ENCODE measurements around the gene PTGDR. TPM values are rescaled to one million over a fixed set of nuclear protein-coding genes. Genes with fewer than 3 reads are reported as not detected.

PTGDR gene
- total and polyA plus RNA-seq, 2 of the 8 experiments (the other 6 are each of a cell fraction or from before 2014, with no cell fraction given), result 0.22 to 0.83 TPM

GRCh38 chr14:52277552-52277951 is 10.1 kb downstream of the PTGDR start:
- CTCF ChIA-PET (ENCODE audit: partially characterized antibody), result no interaction called here
- WGBS, 2 experiments (ENCODE audit: extremely low coverage in 1 of 2, insufficient coverage in 1 of 2, insufficient read length in 1 of 2, insufficient replicate concordance in 2 of 2, low coverage in 1 of 2, low lambda C conversion rate in 2 of 2, missing lambda C conversion rate in 1 of 2), result 96% methylated on average over 4 of the region's 4 CpGs; no CpG with 5 or more reads in 1 of the 2 experiments
- H3K4ac ChIP-seq (replicated peaks; ENCODE audit: insufficient read length, low read depth, low read length), result no peak overlapping the region

More at GRCh38 chr14:52277552-52277951, 10.1 kb downstream of the PTGDR start:
- TF ChIP-seq BRCA1 (IDR thresholded peaks at IDR 0.05; ENCODE audit: low read depth, low read length), result no peak
- no peak for TF ChIP-seq SP2 (IDR thresholded peaks at IDR 0.05; ENCODE audit: low read length)
- TF ChIP-seq POU5F1 (IDR thresholded peaks at IDR 0.05; ENCODE audit: low read depth, low read length), result no peak
- no peak for TF ChIP-seq SAP30 (IDR thresholded peaks at IDR 0.05; ENCODE audit: insufficient read depth, insufficient replicate concordance, low read length)
- no peak for TF ChIP-seq TBP (IDR thresholded peaks at IDR 0.05; ENCODE audit: low read depth, low read length)
- TF ChIP-seq CBX5 (IDR thresholded peaks at IDR 0.05; ENCODE audit: low read depth, low read length), result no peak
- no peak for TF ChIP-seq SP1 (IDR thresholded peaks at IDR 0.05; ENCODE audit: low read depth, low read length)
- TF ChIP-seq KDM1A (IDR thresholded peaks at IDR 0.05; ENCODE audit: borderline replicate concordance, low read length), result no peak
- no peak for TF ChIP-seq RFX5 (IDR thresholded peaks at IDR 0.05; ENCODE audit: borderline replicate concordance, low read depth, low read length)
- TF ChIP-seq CTCF (IDR thresholded peaks at IDR 0.05; ENCODE audit: control extremely low read depth in 1 of 3, insufficient read depth in 1 of 3, low read depth in 1 of 3, low read length in 3 of 3), result no peak
- TF ChIP-seq CREB1 (IDR thresholded peaks at IDR 0.05), result no peak
- TF ChIP-seq MAX (IDR thresholded peaks at IDR 0.05), result no peak
- no peak for TF ChIP-seq RXRA (IDR thresholded peaks at IDR 0.05; ENCODE audit: insufficient read depth, low read depth, low read length)
- peaks cover 0 to 4% (median 0%) of the 10 kb centered on the region in 4 experiments; a peak in 1 of 7 replicates for H3K4me1 ChIP-seq (replicated peaks in 1 of 4; ENCODE audit: control insufficient read depth in 3 of 4, insufficient read depth in 4 of 4, low read length in 3 of 4)
- no peaks in the 10 kb centered on the region for H3K79me1 ChIP-seq (ENCODE audit: low read depth, low read length)
- no peak overlapping the region for H2BK15ac ChIP-seq (ENCODE audit: low read length)
- no peaks in the 10 kb centered on the region for H4K20me1 ChIP-seq (replicated peaks in 1 of 2; ENCODE audit: control insufficient read depth in 1 of 2, insufficient read depth in 2 of 2, low read length in 2 of 2)
- H3K9me3 ChIP-seq (ENCODE audit: insufficient read depth in 2 of 2, low read depth in 1 of 2, low read length in 1 of 2), result no peaks in the 10 kb centered on the region
- no peak overlapping the region for H2BK120ac ChIP-seq (replicated peaks; ENCODE audit: low read depth, low read length)
- H4K91ac ChIP-seq (replicated peaks; ENCODE audit: insufficient read length, low read length), result no peak overlapping the region
- H2BK12ac ChIP-seq (ENCODE audit: low read depth, low read length), result no peak overlapping the region
- no peak overlapping the region; the same call in 1 of the 2 replicates for H2BK20ac ChIP-seq (ENCODE audit: low read length)
- FAIRE-seq (no peak), DNase-seq (ENCODE audit: low read depth in 1 of 2, low spot score in 2 of 2) (no peak)
- H3K4me3 ChIP-seq (ENCODE audit: extremely low read depth in 1 of 4, insufficient read depth in 2 of 4, low read depth in 3 of 4, low read length in 4 of 4), result no peak overlapping the region
- no peak overlapping the region for H3K4me2 ChIP-seq (ENCODE audit: insufficient read depth in 1 of 2, low read depth in 2 of 2, low read length in 2 of 2)
- no peak overlapping the region for H3K56ac ChIP-seq (replicated peaks; ENCODE audit: insufficient read length, low read depth, low read length)
- H2AFZ ChIP-seq (ENCODE audit: low read length), result no peak overlapping the region
- no peak overlapping the region for H4K8ac ChIP-seq (ENCODE audit: extremely low read depth, insufficient read depth, low read length)
- no peaks in the 10 kb centered on the region for H3K27me3 ChIP-seq (replicated peaks in 1 of 4; ENCODE audit: control insufficient read depth in 3 of 4, extremely low read depth in 1 of 4, insufficient read depth in 3 of 4, low read length in 3 of 4)
- H3K18ac ChIP-seq (ENCODE audit: extremely low read depth, low read length), result no peak overlapping the region
- H4K5ac ChIP-seq (ENCODE audit: insufficient read length, low read depth, low read length), result no peak overlapping the region
- no peaks in the 10 kb centered on the region for H3K79me2 ChIP-seq (ENCODE audit: control insufficient read depth in 1 of 2, insufficient read depth in 2 of 2, low read length in 2 of 2)
- H2AK5ac ChIP-seq (ENCODE audit: low read depth, low read length), result no peak overlapping the region
- H3K9ac ChIP-seq (replicated peaks in 1 of 4; ENCODE audit: extremely low read depth in 1 of 4, low read depth in 3 of 4, low read length in 3 of 4), result no peak overlapping the region
- POLR2A ChIA-PET (ENCODE audit: partially characterized antibody), result no interaction called here
- H3K23ac ChIP-seq (ENCODE audit: insufficient read length), result no peak overlapping the region
- H3K36me3 ChIP-seq (ENCODE audit: control insufficient read depth in 2 of 4, insufficient read depth in 4 of 4, low read length in 3 of 4), result no peaks in the 10 kb centered on the region
- no peak overlapping the region for H2BK5ac ChIP-seq (ENCODE audit: low read depth, low read length)
- H3K23me2 ChIP-seq (ENCODE audit: low read depth, low read length), result no peaks in the 10 kb centered on the region; the same call in 1 of the 2 replicates
- no peak overlapping the region for H3K27ac ChIP-seq (ENCODE audit: low read depth, low read length)
- no peak overlapping the region for H3K14ac ChIP-seq (ENCODE audit: insufficient read length)

Measured in H1 (cell line).